Choroid plexus epithelial cell (primary cell): ENCODE results near the gene DHX9.

Source experiments
- DNase-seq: peaks from one replicate; pipeline ENCODE4 v3.0.0-alpha.2; 2010; ENCODE audit warnings: low read depth
- H3K4me3 ChIP-seq: 2 replicates; pipeline ENCODE4 v1.5.1; 2011; ENCODE audit warnings: low read depth, mild to moderate bottlenecking, control low read depth, low read length, moderate library complexity
- TF ChIP-seq, protein P1 (sequence below): conservative IDR thresholded peaks from 2 replicates; pipeline ENCODE4 v1.5.1; 2011; ENCODE audit warnings: low read depth, mild to moderate bottlenecking, control low read depth, inconsistent platforms, low read length, moderate library complexity

DHX9 gene

DNA sequence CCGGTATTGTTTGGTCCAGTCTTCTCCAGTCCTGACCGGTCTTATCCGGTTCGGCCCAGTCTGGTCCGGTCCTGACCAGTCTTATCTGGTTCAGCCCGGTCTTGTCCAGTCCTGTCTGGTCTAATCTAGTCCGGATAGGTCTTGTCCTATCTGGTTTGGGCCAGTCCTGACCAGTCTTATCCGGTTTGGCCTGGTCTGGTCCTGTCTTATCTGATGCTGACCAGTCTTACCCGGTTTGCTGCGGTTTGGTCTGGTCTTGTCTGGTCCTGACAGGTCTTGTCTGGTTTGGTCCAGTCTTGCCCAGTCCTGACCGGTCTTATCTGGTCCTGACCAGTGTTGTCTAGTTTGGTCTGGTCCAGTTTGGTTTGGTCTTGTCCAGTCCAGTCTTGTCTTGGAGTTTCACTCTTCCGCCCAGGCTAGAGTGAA is 30.1 kb downstream of the DHX9 start:
- TF ChIP-seq, protein P1, sequence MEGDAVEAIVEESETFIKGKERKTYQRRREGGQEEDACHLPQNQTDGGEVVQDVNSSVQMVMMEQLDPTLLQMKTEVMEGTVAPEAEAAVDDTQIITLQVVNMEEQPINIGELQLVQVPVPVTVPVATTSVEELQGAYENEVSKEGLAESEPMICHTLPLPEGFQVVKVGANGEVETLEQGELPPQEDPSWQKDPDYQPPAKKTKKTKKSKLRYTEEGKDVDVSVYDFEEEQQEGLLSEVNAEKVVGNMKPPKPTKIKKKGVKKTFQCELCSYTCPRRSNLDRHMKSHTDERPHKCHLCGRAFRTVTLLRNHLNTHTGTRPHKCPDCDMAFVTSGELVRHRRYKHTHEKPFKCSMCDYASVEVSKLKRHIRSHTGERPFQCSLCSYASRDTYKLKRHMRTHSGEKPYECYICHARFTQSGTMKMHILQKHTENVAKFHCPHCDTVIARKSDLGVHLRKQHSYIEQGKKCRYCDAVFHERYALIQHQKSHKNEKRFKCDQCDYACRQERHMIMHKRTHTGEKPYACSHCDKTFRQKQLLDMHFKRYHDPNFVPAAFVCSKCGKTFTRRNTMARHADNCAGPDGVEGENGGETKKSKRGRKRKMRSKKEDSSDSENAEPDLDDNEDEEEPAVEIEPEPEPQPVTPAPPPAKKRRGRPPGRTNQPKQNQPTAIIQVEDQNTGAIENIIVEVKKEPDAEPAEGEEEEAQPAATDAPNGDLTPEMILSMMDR, result no peak
- no peak overlapping the region for H3K4me3 ChIP-seq
- no peak for DNase-seq

GRCh38 chr1:182872881-182873280 is 33.7 kb downstream of the DHX9 start:
- TF ChIP-seq, protein P1, result no peak
- H3K4me3 ChIP-seq, result no peak overlapping the region
- no peak for DNase-seq

DNA sequence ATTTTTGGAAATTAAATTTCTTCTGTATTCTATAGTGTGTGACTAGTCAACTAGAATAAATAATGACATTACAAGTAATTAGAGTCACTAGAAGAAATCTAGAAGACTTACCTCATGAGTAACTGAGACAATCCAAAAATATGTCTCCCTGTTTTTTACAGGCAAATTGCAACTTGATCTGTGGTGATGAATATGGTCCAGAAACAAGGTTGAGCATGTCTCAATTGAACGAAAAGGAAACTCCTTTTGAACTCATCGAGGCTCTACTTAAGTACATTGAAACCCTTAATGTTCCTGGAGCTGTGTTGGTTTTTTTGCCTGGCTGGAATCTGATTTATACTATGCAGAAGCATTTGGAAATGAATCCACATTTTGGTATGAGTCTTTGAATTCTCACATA is 36.7 kb downstream of the DHX9 start:
- no peak for DNase-seq
- no peak overlapping the region for H3K4me3 ChIP-seq
- TF ChIP-seq, protein P1, result no peak

DNA sequence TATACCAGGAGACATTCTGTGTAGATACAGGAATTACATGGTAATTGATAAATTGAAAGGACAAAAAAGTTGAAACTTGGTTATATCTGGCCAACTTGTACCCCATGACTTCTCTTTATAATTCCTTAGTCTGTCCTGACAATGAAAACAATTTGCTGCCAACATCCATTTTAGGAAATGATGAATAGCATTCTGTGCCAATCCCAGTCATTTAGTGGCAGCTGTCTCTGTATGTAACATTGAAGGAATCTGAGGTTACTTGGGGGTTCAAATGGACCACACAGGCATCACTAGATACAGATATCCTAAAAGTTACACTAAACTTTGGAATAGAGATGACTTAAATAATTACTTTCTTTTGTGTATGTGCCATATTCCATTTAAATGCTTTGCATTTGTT is 38.2 kb downstream of the DHX9 start:
- no peak overlapping the region for H3K4me3 ChIP-seq
- TF ChIP-seq, protein P1, result no peak
- no peak for DNase-seq

DNA sequence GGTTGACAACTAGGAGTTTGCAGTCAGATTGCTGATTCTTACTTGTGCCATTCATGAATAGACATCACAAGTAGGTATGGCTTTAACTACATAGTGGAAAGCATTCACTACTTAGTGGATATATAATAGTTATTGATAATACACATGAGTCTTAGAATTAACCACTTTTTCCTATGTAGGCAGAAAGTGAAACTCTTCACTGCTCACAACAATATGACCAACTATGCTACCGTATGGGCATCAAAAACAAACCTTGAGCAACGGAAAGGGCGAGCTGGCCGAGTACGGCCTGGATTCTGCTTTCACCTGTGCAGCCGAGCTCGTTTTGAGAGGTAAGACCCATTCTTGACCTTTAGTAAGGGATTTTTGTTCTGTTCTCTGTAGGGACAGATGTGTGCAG is 38.7 kb downstream of the DHX9 start:
- H3K4me3 ChIP-seq, result no peak overlapping the region
- no peak for DNase-seq
- TF ChIP-seq, protein P1, result no peak

DNA sequence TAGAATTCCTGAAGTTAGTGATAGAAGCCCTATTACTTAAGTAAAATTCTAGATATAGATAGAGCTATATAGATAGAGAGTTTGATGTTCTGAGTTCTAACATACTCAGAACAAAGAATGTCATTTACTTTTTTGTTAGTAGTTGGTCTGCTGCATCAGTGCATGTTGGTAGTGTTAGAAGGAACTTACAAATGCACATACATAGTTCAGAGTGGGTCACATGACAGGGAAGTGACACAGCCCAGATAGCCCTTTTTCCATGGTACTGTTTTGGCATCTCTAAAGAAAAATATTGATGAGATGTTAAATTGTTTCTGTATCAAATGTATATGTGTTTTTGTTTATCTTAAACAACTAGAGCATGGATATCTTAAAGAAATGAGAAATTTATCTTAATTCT is 45.7 kb downstream of the DHX9 start:
- H3K4me3 ChIP-seq, result no peak overlapping the region
- TF ChIP-seq, protein P1, result no peak
- DNase-seq, result no peak

DNA sequence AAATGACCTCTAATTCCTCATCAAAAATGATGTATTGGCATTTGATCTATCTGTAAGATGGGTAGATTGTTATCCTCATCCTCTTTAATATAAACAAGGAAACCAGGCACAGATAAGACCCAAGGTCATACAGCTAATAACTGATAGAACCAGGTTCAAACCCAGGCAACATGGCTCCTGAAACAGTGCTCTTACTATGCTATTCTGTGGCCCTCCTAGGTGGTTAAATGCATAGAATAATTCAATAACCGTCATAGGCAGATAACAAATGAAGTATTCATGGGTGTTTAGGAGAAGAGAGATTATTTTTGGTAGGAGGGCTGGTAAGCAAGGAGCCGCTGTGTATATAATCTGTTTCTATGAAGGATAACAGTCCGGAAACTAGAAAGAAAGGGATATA is 46.4 kb downstream of the DHX9 start:
- H3K4me3 ChIP-seq, result no peak overlapping the region
- TF ChIP-seq, protein P1, result no peak
- DNase-seq, result no peak
